Lower leg skin (tissue), 4 donors: Measurements from ENCODE around the gene SART1. TPM values are rescaled to one million over a fixed set of nuclear protein-coding genes. Genes with fewer than 3 reads are reported as not detected.

ENCODE experiments used
- DNase-seq, 2 donors: peaks; one replicate each; pipeline ENCODE4 v3.0.0-alpha.2; 2019; ENCODE audit warnings: low spot score in 2 of 2
- H3K4me3 ChIP-seq: fragments of 200-600 bp; sonication (generic); 2 replicates; pipeline ENCODE4 v1.5.1; 2017; ENCODE audit warnings: mild to moderate bottlenecking, low read depth; ENCODE audit not compliant: poor library complexity, severe bottlenecking
- CTCF ChIP-seq, 3 donors: fragments of 450-650 bp; IDR thresholded peaks; one replicate each; pipeline ENCODE4 v1.5.1; 2016; ENCODE audit warnings: antibody characterized with exemption in 3 of 3, mild to moderate bottlenecking in 3 of 3, moderate library complexity in 2 of 3
- POLR2A ChIP-seq, 2 donors: fragments of 450-650 bp; IDR thresholded peaks; one replicate each; pipeline ENCODE4 v1.6.1; 2016 to 2017; ENCODE audit warnings: antibody characterized with exemption in 2 of 2, mild to moderate bottlenecking in 1 of 2, moderate library complexity in 1 of 2
- WGBS, 2 donors: methylation state at CpG; one replicate each; pipeline ENCODE4 v1.1.5; 2018; 5-methylcytosine and 5-hydroxymethylcytosine counted together
- intact Hi-C: fragments of 100-400 bp; cut with DNase I; formaldehyde crosslinking; loops from one replicate; pipeline ENCODE4 v1.15.0; 2023; ENCODE audit warnings: low total_unique reads
- total RNA-seq, 4 donors: library from RNA; depleted of rRNA; stranded (reverse); fragments of >200 nt; gene quantifications; one replicate each; pipeline ENCODE4 v1.1.0, GENCODE V29; 2016

The SART1 gene
- total RNA-seq, 4 donors from 2014 or later: 35.0 to 73.5 (median 55.4) TPM

- DNase-seq: no peak
- 36 to 62% methylated on average over 8 to 12 of the region's 12 CpGs for WGBS, 2 donors
- no peak for TF ChIP-seq CTCF (IDR thresholded peaks at IDR 0.05)
- TF ChIP-seq POLR2A (IDR thresholded peaks at IDR 0.05): no peak
- H3K4me3 ChIP-seq: no peak overlapping the region
- intact Hi-C loops: no loop called here
Observed at GRCh38 chr11:66012371-66012945, 50.9 kb downstream of the SART1 start.

- no peak overlapping the region for H3K4me3 ChIP-seq
- no peak for DNase-seq
- 54 to 66% methylated on average over 10 to 12 of the region's 12 CpGs for WGBS, 2 donors
Observed at GRCh38 chr11:66012946-66013761, 51.6 kb downstream of the SART1 start.

GRCh38 chr11:66013762-66014100, 52.2 kb downstream of the SART1 start:
- no peak overlapping the region for H3K4me3 ChIP-seq
- no peak for DNase-seq
- intact Hi-C loops: no loop called here
- no peak for TF ChIP-seq POLR2A (IDR thresholded peaks at IDR 0.05)
- TF ChIP-seq CTCF (IDR thresholded peaks at IDR 0.05): no peak
- WGBS, 2 donors: 70 to 83% methylated on average over 4 to 7 of the region's 7 CpGs

More at GRCh38 chr11:66012946-66013761, 51.6 kb downstream of the SART1 start:
- TF ChIP-seq POLR2A (IDR thresholded peaks at IDR 0.05): no peak
- intact Hi-C loops: no loop called here

GRCh38 chr11:66014804-66015453, 53.4 kb downstream of the SART1 start:
- no peak for DNase-seq
- intact Hi-C loops: no loop called here
- WGBS, 2 donors: 94 to 99% methylated on average over 4 to 6 of the region's 6 CpGs

GRCh38 chr11:66015454-66015881, 53.9 kb downstream of the SART1 start:
- no peak for DNase-seq
- intact Hi-C loops: no loop called here
- TF ChIP-seq CTCF (IDR thresholded peaks at IDR 0.05) (no peak), POLR2A (IDR thresholded peaks at IDR 0.05) (no peak)
- 67 to 75% methylated on average over 6 to 7 of the region's 7 CpGs for WGBS, 2 donors
- H3K4me3 ChIP-seq: no peak overlapping the region

More at GRCh38 chr11:66014804-66015453, 53.4 kb downstream of the SART1 start:
- H3K4me3 ChIP-seq: no peak overlapping the region
- TF ChIP-seq CTCF (IDR thresholded peaks at IDR 0.05) (no peak), POLR2A (IDR thresholded peaks at IDR 0.05) (no peak)
